ENCODE data around the gene PLD5.

GRCh38 chr1:242093116-242093515, 431.4 kb downstream of the PLD5 start:
- no peak for TF ChIP-seq CEBPB (IDR thresholded peaks at IDR 0.05)
- no peak for TF ChIP-seq EP300 (IDR thresholded peaks at IDR 0.05; ENCODE audit: borderline replicate concordance)
- no peak for TF ChIP-seq TCF12 (IDR thresholded peaks at IDR 0.05; ENCODE audit: low read depth)
